Measurements from ENCODE around the gene FOXQ1.
"Not testable (repeated sequence)": the region's sequence is repeated elsewhere in the genome, so short reads cannot be mapped to it uniquely, and the experiment has no call there.

- TF ChIP-seq POLR2A (IDR thresholded peaks at IDR 0.05); CTCF (IDR thresholded peaks at IDR 0.05); POLR2AphosphoS5 (IDR thresholded peaks at IDR 0.05; ENCODE audit: insufficient read depth in 1 of 2, low read depth in 1 of 2): not testable (repeated sequence)
Measured at GRCh38 chr6:1318584-1318983, 6.7 kb downstream of the FOXQ1 start.
